Smooth muscle cell (in vitro differentiated cells): ENCODE measurements around the gene CHD3. TPM values are rescaled to one million over a fixed set of nuclear protein-coding genes. Genes with fewer than 3 reads are reported as not detected.

Source experiments
- DNase-seq: peaks from one replicate; lab custom pipeline; 2025; ENCODE audit not compliant: unreplicated experiment; lab: John Stamatoyannopoulos, UW
- H2AFZ ChIP-seq: fragments of 200-600 bp; sonication (generic); 2 replicates; pipeline ENCODE4 v1.6.0; 2016; ENCODE audit warnings: antibody characterized with exemption, low read depth, mild to moderate bottlenecking
- H3F3A ChIP-seq: fragments of 200-600 bp; sonication (generic); 2 replicates; pipeline ENCODE4 v1.6.0; 2017; ENCODE audit warnings: antibody characterized with exemption, low read depth
- H3K27ac ChIP-seq: fragments of 200-600 bp; sonication (generic); 2 replicates; pipeline ENCODE4 v1.5.1; 2016; ENCODE audit warnings: low read depth, mild to moderate bottlenecking
- H3K27me3 ChIP-seq: fragments of 200-600 bp; sonication (generic); 2 replicates; pipeline ENCODE4 v1.6.1; 2016; ENCODE audit warnings: low read depth, mild to moderate bottlenecking
- H3K36me3 ChIP-seq: fragments of 200-600 bp; sonication (generic); 2 replicates; pipeline ENCODE4 v1.5.1; 2016; ENCODE audit warnings: low read depth
- H3K4me1 ChIP-seq: fragments of 200-600 bp; sonication (generic); 2 replicates; pipeline ENCODE4 v1.5.1; 2016; ENCODE audit warnings: low read depth
- H3K4me2 ChIP-seq: fragments of 200-600 bp; sonication (generic); 2 replicates; pipeline ENCODE4 v1.6.0; 2016; ENCODE audit warnings: mild to moderate bottlenecking
- H3K4me3 ChIP-seq: fragments of 200-600 bp; sonication (generic); 2 replicates; pipeline ENCODE4 v1.5.1; 2016; ENCODE audit warnings: mild to moderate bottlenecking
- H3K79me2 ChIP-seq: fragments of 200-600 bp; sonication (generic); 2 replicates; pipeline ENCODE4 v1.6.0; 2016; ENCODE audit warnings: low read depth, mild to moderate bottlenecking
- H3K9ac ChIP-seq: fragments of 200-600 bp; sonication (generic); 2 replicates; pipeline ENCODE4 v1.6.0; 2016; ENCODE audit warnings: low read depth
- H3K9me3 ChIP-seq: fragments of 200-600 bp; sonication (generic); replicated peaks from 2 replicates; pipeline ENCODE4 v1.5.1; 2016; ENCODE audit warnings: low read depth
- H4K20me1 ChIP-seq: fragments of 200-600 bp; sonication (generic); 2 replicates; pipeline ENCODE4 v1.6.0; 2016; ENCODE audit warnings: low read depth
- WGBS: methylation state at CpG from one replicate; pipeline ENCODE4 v1.1.7; 2016; ENCODE audit warnings: low lambda C conversion rate; 5-methylcytosine and 5-hydroxymethylcytosine counted together
- polyA plus RNA-seq: library from polyadenylated mRNA; unstranded; fragments of >200 nt; fragmentation: Nextera tagmentation; extraction: Ambion mirVana; gene quantifications from 2 replicates; pipeline ENCODE4 v1.2.1, GENCODE V29; 2016
- total RNA-seq: library from RNA; depleted of rRNA; stranded (reverse); fragments of >200 nt; gene quantifications from 2 replicates; pipeline ENCODE4 v1.2.3, GENCODE V29; 2014
- TF ChIP-seq, protein P1 (sequence below): fragments of 200-600 bp; sonication (generic); IDR thresholded peaks from 2 replicates; pipeline ENCODE4 v1.5.1; 2017; ENCODE audit warnings: borderline replicate concordance, mild to moderate bottlenecking, antibody characterized with exemption; ENCODE audit not compliant: insufficient read depth, poor library complexity, severe bottlenecking

Gene CHD3
- total and polyA plus RNA-seq, 2 experiments from 2014 or later: 16.3 to 34.9 TPM

DNA sequence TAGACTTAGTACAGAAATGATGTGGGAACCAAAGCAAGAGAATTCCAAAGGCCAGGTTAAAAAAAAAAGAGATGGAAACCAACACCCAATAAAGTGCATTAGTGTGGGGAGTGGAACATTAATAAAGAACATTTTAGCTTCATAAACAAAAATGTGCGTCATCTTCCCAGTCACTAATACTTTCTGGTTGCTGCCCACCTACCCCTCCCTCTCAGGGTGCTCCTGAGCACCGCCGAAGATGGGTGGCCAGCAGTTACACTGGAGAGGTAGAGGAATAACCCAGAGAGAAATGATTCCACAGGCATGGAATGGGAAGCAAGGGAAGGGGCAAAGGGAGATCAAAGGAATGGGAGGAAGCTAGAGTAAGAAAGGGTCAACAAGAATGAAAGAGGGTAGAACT is 6.0 kb upstream of the CHD3 start:
- Histone ChIP-seq H3K4me1 (peaks cover 27% of the 10 kb centered on the region), H3K4me3 (peak overlapping the region; percentile 87), H2AFZ (no peak overlapping the region), H3K27me3 (no peaks in the 10 kb centered on the region), H3F3A (peaks cover 7% of the 10 kb centered on the region), H4K20me1 (no peaks in the 10 kb centered on the region), H3K36me3 (peaks cover 5% of the 10 kb centered on the region), H3K79me2 (peaks cover 13% of the 10 kb centered on the region), H3K9me3 (no peaks in the 10 kb centered on the region), H3K9ac (no peak overlapping the region), H3K27ac (no peak overlapping the region), H3K4me2 (no peak overlapping the region)
- 87% methylated on average over 3 of the region's 3 CpGs for WGBS
- no peak for DNase-seq
- TF ChIP-seq, protein P1, sequence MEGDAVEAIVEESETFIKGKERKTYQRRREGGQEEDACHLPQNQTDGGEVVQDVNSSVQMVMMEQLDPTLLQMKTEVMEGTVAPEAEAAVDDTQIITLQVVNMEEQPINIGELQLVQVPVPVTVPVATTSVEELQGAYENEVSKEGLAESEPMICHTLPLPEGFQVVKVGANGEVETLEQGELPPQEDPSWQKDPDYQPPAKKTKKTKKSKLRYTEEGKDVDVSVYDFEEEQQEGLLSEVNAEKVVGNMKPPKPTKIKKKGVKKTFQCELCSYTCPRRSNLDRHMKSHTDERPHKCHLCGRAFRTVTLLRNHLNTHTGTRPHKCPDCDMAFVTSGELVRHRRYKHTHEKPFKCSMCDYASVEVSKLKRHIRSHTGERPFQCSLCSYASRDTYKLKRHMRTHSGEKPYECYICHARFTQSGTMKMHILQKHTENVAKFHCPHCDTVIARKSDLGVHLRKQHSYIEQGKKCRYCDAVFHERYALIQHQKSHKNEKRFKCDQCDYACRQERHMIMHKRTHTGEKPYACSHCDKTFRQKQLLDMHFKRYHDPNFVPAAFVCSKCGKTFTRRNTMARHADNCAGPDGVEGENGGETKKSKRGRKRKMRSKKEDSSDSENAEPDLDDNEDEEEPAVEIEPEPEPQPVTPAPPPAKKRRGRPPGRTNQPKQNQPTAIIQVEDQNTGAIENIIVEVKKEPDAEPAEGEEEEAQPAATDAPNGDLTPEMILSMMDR: no peak

DNA sequence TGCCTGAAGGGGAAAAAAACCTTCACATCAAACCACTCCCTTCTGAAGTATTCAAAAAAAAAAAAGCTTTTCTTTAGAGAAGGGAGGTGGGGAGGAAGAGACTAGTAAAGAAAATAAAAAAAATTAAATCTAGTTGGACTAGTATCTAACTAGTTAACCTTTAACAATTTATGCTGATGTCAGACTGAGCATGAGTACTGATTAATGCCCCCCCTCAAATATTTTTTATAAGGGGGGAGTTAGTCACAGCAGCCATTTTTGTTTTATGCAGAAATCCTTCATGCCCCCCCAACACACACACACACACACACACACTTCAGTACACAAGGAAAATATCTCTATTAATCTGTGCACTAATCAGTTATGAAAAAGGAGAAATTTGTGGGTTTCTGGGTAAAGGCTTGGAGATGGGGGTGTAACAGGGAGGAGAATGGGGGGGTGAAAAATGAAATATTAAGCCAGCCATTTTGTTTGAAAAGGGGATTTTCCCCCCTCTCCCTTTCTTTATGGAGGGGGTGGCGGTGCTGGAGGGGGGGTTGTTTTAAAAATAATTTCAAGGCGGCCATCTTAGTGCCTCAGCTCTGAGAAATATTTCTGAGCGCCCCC is 4.7 kb upstream of the CHD3 start:
- H3F3A ChIP-seq: peaks cover 15% of the 10 kb centered on the region
- H3K36me3 ChIP-seq: peaks cover 5% of the 10 kb centered on the region
- no peaks in the 10 kb centered on the region for H3K9me3 ChIP-seq
- WGBS: 30% methylated on average over 3 of the region's 3 CpGs
- H3K9ac ChIP-seq: peak overlapping the region; percentile 31
- H2AFZ ChIP-seq: no peak overlapping the region
- TF ChIP-seq, protein P1: no peak
- peak overlapping the region; percentile 87 for H3K4me3 ChIP-seq
- H4K20me1 ChIP-seq: no peaks in the 10 kb centered on the region
- peaks cover 11% of the 10 kb centered on the region for H3K79me2 ChIP-seq
- no peaks in the 10 kb centered on the region for H3K27me3 ChIP-seq
- no peak for DNase-seq
- H3K4me1 ChIP-seq: peaks cover 39% of the 10 kb centered on the region
- peak overlapping the region; percentile 82 for H3K4me2 ChIP-seq
- H3K27ac ChIP-seq: peak overlapping the region; percentile 17

DNA sequence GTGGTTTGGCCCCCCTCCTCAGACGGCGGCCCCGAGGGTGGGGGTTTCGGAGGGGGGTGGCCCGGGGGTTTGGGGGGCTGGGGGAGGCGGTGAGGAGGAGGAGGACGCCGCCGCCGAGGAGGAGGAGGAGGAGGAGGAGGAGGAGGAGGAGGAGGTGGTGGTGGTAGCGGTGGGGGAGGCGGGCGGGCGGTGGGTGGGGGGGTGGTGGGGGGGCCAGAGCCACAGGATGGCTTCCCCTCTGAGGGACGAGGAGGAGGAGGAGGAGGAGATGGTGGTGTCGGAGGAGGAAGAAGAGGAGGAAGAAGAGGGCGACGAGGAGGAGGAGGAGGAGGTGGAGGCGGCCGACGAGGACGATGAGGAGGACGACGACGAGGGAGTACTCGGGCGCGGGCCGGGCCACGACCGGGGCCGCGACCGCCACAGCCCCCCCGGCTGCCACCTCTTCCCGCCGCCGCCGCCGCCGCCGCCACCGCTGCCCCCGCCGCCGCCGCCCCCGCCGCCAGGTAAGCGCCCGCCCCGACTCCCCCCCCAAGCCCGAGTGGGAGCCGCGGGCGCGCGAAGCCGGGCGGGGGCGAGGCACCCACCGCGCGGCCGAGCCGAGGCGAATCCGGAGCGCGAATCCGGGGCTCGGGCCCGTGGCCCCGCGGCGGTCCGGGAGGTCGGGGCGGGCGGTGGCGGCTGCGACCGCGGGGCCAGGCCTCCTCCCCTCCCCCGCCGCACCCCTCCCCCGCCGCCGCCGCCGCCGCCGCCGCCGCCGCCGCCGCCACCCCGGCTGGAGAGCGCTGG is 3.8 kb upstream of the CHD3 start:
- Histone ChIP-seq H3K27ac (no peak overlapping the region), H3K4me2 (peak overlapping the region; percentile 100), H3K9ac (peak overlapping the region; percentile 65), H3K36me3 (no peaks in the 10 kb centered on the region), H2AFZ (no peak overlapping the region), H3K4me3 (peak overlapping the region; percentile 87), H3K4me1 (peaks cover 48% of the 10 kb centered on the region), H3K27me3 (no peaks in the 10 kb centered on the region), H3K9me3 (no peaks in the 10 kb centered on the region), H3F3A (peaks cover 17% of the 10 kb centered on the region), H4K20me1 (no peaks in the 10 kb centered on the region), H3K79me2 (peaks cover 11% of the 10 kb centered on the region)
- no peak for DNase-seq
- no CpG with 5 or more reads among the region's 100 CpGs for WGBS
- TF ChIP-seq, protein P1: no peak
